Measurements from ENCODE around the gene IL4I1.

IL4I1 gene

GRCh38 chr19:49845414-49845813 is 51.3 kb downstream of the IL4I1 start:
- no peak for TF ChIP-seq CTCF (IDR thresholded peaks at IDR 0.05; ENCODE audit: extremely low read depth, insufficient read depth, missing control alignments)
- in situ Hi-C loops (cut with MboI; ENCODE audit: low pct_unique_long_range_greater_than_20kb, low sequenced_read_pairs, unreplicated experiment) = no loop called here
- no peak for DNase-seq (ENCODE audit: low spot score)

- in situ Hi-C loops (cut with MboI; ENCODE audit: low pct_unique_long_range_greater_than_20kb, low sequenced_read_pairs, unreplicated experiment) = no loop called here
- TF ChIP-seq CTCF (IDR thresholded peaks at IDR 0.05; ENCODE audit: extremely low read depth, insufficient read depth, missing control alignments) = no peak
- DNase-seq (ENCODE audit: low spot score) = no peak
These were observed 52.3 kb downstream of the IL4I1 start for GRCh38 chr19:49844138-49845095.

GRCh38 chr19:49843265-49843664 is 53.4 kb downstream of the IL4I1 start:
- in situ Hi-C loops (cut with MboI; ENCODE audit: low pct_unique_long_range_greater_than_20kb, low sequenced_read_pairs, unreplicated experiment) = no loop called here
- DNase-seq (ENCODE audit: low spot score) = no peak
- no peak for TF ChIP-seq CTCF (IDR thresholded peaks at IDR 0.05; ENCODE audit: extremely low read depth, insufficient read depth, missing control alignments)

- in situ Hi-C loops (cut with MboI; ENCODE audit: low pct_unique_long_range_greater_than_20kb, low sequenced_read_pairs, unreplicated experiment) = no loop called here
- no peak for TF ChIP-seq CTCF (IDR thresholded peaks at IDR 0.05; ENCODE audit: extremely low read depth, insufficient read depth, missing control alignments)
- no peak for DNase-seq (ENCODE audit: low spot score)
These were observed 55.9 kb downstream of the IL4I1 start for GRCh38 chr19:49840736-49841249.

- in situ Hi-C loops (cut with MboI; ENCODE audit: low pct_unique_long_range_greater_than_20kb, low sequenced_read_pairs, unreplicated experiment) = no loop called here
- TF ChIP-seq CTCF (IDR thresholded peaks at IDR 0.05; ENCODE audit: extremely low read depth, insufficient read depth, missing control alignments) = no peak
- no peak for DNase-seq (ENCODE audit: low spot score)
These were observed 56.4 kb downstream of the IL4I1 start for GRCh38 chr19:49840321-49840720.

DNA sequence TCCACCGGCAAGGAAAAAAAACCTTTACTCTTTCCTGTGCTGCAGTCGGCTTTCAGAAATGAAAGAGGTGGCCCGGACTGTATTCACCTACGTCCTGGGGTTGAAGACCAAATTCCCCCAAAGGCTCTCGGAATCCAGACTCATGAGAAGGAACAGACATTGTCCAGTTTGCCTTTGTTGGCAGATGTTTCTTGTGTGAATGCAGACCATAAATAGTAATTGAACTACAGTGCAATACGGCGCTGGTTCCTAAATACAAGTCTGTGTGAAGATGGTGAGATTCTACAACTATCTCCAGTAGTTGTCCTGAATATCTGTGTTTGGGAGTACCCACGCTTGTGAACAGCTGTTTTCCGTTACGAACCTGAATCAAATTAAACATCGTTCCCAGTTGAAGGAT is 57.0 kb downstream of the IL4I1 start:
- DNase-seq (ENCODE audit: low spot score) = no peak
- in situ Hi-C loops (cut with MboI; ENCODE audit: low pct_unique_long_range_greater_than_20kb, low sequenced_read_pairs, unreplicated experiment) = no loop called here
- TF ChIP-seq CTCF (IDR thresholded peaks at IDR 0.05; ENCODE audit: extremely low read depth, insufficient read depth, missing control alignments) = no peak
